22Rv1 (cell line): Measurements from ENCODE around the gene STXBP1.

Source experiments
- ZFX ChIP-seq: fragments of 450-650 bp; IDR thresholded peaks from 2 replicates; pipeline ENCODE4 v1.6.1; 2017; ENCODE audit warnings: antibody characterized with exemption, borderline replicate concordance
- TF ChIP-seq, protein P1 (sequence below): fragments of 450-650 bp; IDR thresholded peaks from 2 replicates; pipeline ENCODE4 v1.5.1; 2017; ENCODE audit warnings: mild to moderate bottlenecking

DNA sequence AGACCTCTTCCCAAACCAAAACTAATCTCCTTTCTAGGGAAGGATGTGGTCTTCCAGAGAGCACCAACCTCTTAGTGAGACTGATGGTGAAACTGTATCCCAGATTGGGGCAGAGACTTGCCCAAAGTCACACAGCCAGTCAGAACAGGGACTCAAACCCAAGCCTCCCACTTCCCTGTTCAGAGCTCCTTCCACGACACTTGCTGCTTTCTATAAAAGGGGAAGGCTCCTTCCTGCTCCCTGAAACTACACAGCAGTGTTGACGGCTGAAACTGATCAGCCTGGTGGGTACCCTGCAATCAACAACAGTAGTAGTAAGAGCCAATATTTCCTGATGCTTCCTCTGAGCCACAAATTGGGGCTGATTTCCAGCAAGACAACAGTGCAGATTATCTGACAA lies 121.5 kb downstream of the STXBP1 start:
- TF ChIP-seq, protein P1, sequence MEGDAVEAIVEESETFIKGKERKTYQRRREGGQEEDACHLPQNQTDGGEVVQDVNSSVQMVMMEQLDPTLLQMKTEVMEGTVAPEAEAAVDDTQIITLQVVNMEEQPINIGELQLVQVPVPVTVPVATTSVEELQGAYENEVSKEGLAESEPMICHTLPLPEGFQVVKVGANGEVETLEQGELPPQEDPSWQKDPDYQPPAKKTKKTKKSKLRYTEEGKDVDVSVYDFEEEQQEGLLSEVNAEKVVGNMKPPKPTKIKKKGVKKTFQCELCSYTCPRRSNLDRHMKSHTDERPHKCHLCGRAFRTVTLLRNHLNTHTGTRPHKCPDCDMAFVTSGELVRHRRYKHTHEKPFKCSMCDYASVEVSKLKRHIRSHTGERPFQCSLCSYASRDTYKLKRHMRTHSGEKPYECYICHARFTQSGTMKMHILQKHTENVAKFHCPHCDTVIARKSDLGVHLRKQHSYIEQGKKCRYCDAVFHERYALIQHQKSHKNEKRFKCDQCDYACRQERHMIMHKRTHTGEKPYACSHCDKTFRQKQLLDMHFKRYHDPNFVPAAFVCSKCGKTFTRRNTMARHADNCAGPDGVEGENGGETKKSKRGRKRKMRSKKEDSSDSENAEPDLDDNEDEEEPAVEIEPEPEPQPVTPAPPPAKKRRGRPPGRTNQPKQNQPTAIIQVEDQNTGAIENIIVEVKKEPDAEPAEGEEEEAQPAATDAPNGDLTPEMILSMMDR, result no peak
- TF ChIP-seq ZFX, result no peak
